CD4-positive, alpha-beta memory T cell (primary cell): ENCODE results near the gene TGFB3. TPM values are rescaled to one million over a fixed set of nuclear protein-coding genes. Genes with fewer than 3 reads are reported as not detected.
A peak's percentile ranks its signal among the peaks of the same experiment; 100 is the strongest.

Experiments used
- CTCF ChIA-PET: fragments of 350-600 bp; sonication (Branson Sonifier 250); formaldehyde crosslinking; loops from one replicate; lab custom pipeline; 2021; ENCODE audit warnings: inconsistent platforms; ENCODE audit not compliant: partially characterized antibody; lab: Charles Lee
- POLR2A ChIA-PET: fragments of 350-600 bp; sonication (Branson Sonifier 250); formaldehyde crosslinking; loops from one replicate; lab custom pipeline; 2021; ENCODE audit not compliant: partially characterized antibody; lab: Charles Lee
- DNase-seq, 5 donors: peaks; one replicate each; pipeline versions ENCODE4 v3.0.0 to v3.0.0-alpha.2; 2020 to 2022; ENCODE audit warnings: mixed read lengths in 1 of 5
- H3K27ac ChIP-seq: one replicate; pipeline ENCODE4 v1.7.0; 2013; ENCODE audit warnings: low read depth, low read length
- H3K27me3 ChIP-seq: 2 replicates; pipeline ENCODE4 v1.7.0; 2013; ENCODE audit warnings: mild to moderate bottlenecking, low read length, moderate library complexity; ENCODE audit not compliant: insufficient read depth
- H3K36me3 ChIP-seq: 2 replicates; pipeline ENCODE4 v1.7.0; 2013; ENCODE audit warnings: mild to moderate bottlenecking, low read length, moderate library complexity; ENCODE audit not compliant: insufficient read depth
- H3K4me1 ChIP-seq: 2 replicates; pipeline ENCODE4 v1.7.0; 2013; ENCODE audit warnings: mild to moderate bottlenecking, low read length, moderate library complexity; ENCODE audit not compliant: insufficient read depth
- H3K4me3 ChIP-seq, 2 donors: one replicate each; pipeline ENCODE4 v1.7.0; 2013; ENCODE audit warnings: low read length in 2 of 2, mild to moderate bottlenecking in 1 of 2
- H3K9me3 ChIP-seq, 2 donors: one replicate each; pipeline ENCODE4 v1.7.0; 2013; ENCODE audit warnings: low read length in 2 of 2, control low read depth in 1 of 2; ENCODE audit not compliant: control insufficient read depth in 1 of 2
- H3K27ac Mint-ChIP-seq, 7 donors: one replicate each; pipeline ENCODE4 v1.8.0; 2020 to 2021; ENCODE audit warnings: mixed read lengths in 7 of 7, mild to moderate bottlenecking in 6 of 7, inconsistent platforms in 3 of 7, moderate library complexity in 3 of 7
- H3K27me3 Mint-ChIP-seq, 2 donors: one replicate each; pipeline ENCODE4 v1.8.0; 2020 to 2021; ENCODE audit warnings: mixed read lengths in 2 of 2
- H3K36me3 Mint-ChIP-seq, 2 donors: one replicate each; pipeline ENCODE4 v1.8.0; 2020 to 2021; ENCODE audit warnings: mixed read lengths in 2 of 2, inconsistent platforms in 1 of 2, mild to moderate bottlenecking in 1 of 2
- H3K4me1 Mint-ChIP-seq, 4 donors: one replicate each; pipeline ENCODE4 v1.8.0; 2020 to 2021; ENCODE audit warnings: mixed read lengths in 4 of 4, mild to moderate bottlenecking in 1 of 4
- H3K4me3 Mint-ChIP-seq, 8 donors: one replicate each; pipeline ENCODE4 v1.8.0; 2020 to 2021; ENCODE audit warnings: mixed read lengths in 8 of 8, mild to moderate bottlenecking in 7 of 8, moderate library complexity in 6 of 8, inconsistent platforms in 3 of 8
- H3K9me3 Mint-ChIP-seq, 8 donors: one replicate each; pipeline ENCODE4 v1.8.0; 2020 to 2021; ENCODE audit warnings: mixed read lengths in 8 of 8, mild to moderate bottlenecking in 5 of 8, inconsistent platforms in 3 of 8, moderate library complexity in 1 of 8
- intact Hi-C: fragments of 100-400 bp; cut with micrococcal nuclease; formaldehyde crosslinking; loops from one replicate; pipeline ENCODE4 v1.15.1; 2023
- polyA plus RNA-seq, 2 donors: library from polyadenylated mRNA; unstranded; fragments of 300-500 nt; fragmentation: Illumina TruSeq; gene quantifications; one replicate each; pipeline ENCODE4 v1.2.3, GENCODE V29; 2021
- total RNA-seq, 2 experiments: library from RNA; stranded (reverse); gene quantifications; one replicate each; pipeline ENCODE4 v1.2.3, GENCODE V29; 2021

The TGFB3 gene
- total and polyA plus RNA-seq, 4 experiments from 2014 or later: 0.29 to 7.2 (median 6.4) TPM; not detected in 1

GRCh38 chr14:75967866-75968265, 13.9 kb downstream of the TGFB3 start:
- intact Hi-C loops: no loop called here
- no peak overlapping the region for H3K27ac ChIP-seq
- no peak overlapping the region for H3K4me3 Mint-ChIP-seq
- H3K4me1 ChIP-seq: no peaks in the 10 kb centered on the region
- no peaks in the 10 kb centered on the region for H3K27me3 Mint-ChIP-seq
- H3K36me3 Mint-ChIP-seq: peaks cover 16 to 31% of the 10 kb centered on the region in 2 donors
- H3K36me3 ChIP-seq: no peaks in the 10 kb centered on the region
- no peak for DNase-seq
- H3K27ac Mint-ChIP-seq: no peak overlapping the region
- no peak overlapping the region for H3K4me3 ChIP-seq
- H3K9me3 Mint-ChIP-seq: no peaks in the 10 kb centered on the region
- no peaks in the 10 kb centered on the region for H3K27me3 ChIP-seq
- CTCF ChIA-PET: interaction anchor here (2.3 kb wide), 1 partner anchor 62 kb away, joined by 6 read pairs; no protein-coding TSS in a partner anchor
- H3K9me3 ChIP-seq: no peaks in the 10 kb centered on the region
- POLR2A ChIA-PET: no interaction called here
- H3K4me1 Mint-ChIP-seq: no peaks in the 10 kb centered on the region

GRCh38 chr14:75961662-75962061, 20.1 kb downstream of the TGFB3 start:
- intact Hi-C loops: no loop called here
- no peaks in the 10 kb centered on the region for H3K9me3 ChIP-seq
- no peak overlapping the region for H3K27ac ChIP-seq
- H3K4me3 Mint-ChIP-seq: no peak overlapping the region
- no peaks in the 10 kb centered on the region for H3K36me3 ChIP-seq
- no peaks in the 10 kb centered on the region for H3K9me3 Mint-ChIP-seq
- no peaks in the 10 kb centered on the region for H3K4me1 ChIP-seq
- CTCF ChIA-PET: interaction anchor here (1.3 kb wide), 1 partner anchor 21 kb away, joined by 3 read pairs; the partner anchor contains the start of gene TGFB3
- H3K36me3 Mint-ChIP-seq: peaks cover 13 to 28% of the 10 kb centered on the region in 2 donors
- no peaks in the 10 kb centered on the region for H3K27me3 Mint-ChIP-seq
- POLR2A ChIA-PET: no interaction called here
- no peak for DNase-seq
- H3K27ac Mint-ChIP-seq: no peak overlapping the region
- no peaks in the 10 kb centered on the region for H3K27me3 ChIP-seq
- no peaks in the 10 kb centered on the region for H3K4me1 Mint-ChIP-seq
- H3K4me3 ChIP-seq: no peak overlapping the region

- intact Hi-C loops: no loop called here
- H3K27ac Mint-ChIP-seq: no peak overlapping the region
- POLR2A ChIA-PET: no interaction called here
Observed at GRCh38 chr14:75960231-75960630, 21.6 kb downstream of the TGFB3 start.

GRCh38 chr14:75959031-75959430, 22.8 kb downstream of the TGFB3 start:
- H3K4me1 ChIP-seq: no peaks in the 10 kb centered on the region
- ChIA-PET POLR2A (no interaction called here), CTCF (no interaction called here)
- Mint-ChIP-seq H3K36me3 (peaks cover 2 to 16% of the 10 kb centered on the region in 2 donors), H3K9me3 (peaks cover 0 to 2% (median 0%) of the 10 kb centered on the region in 8 donors), H3K4me1 (no peaks in the 10 kb centered on the region), H3K4me3 (no peak overlapping the region), H3K27ac (no peak overlapping the region), H3K27me3 (no peaks in the 10 kb centered on the region)
- no peaks in the 10 kb centered on the region for H3K27me3 ChIP-seq
- no peak overlapping the region for H3K27ac ChIP-seq
- H3K36me3 ChIP-seq: no peaks in the 10 kb centered on the region
- DNase-seq: no peak
- H3K9me3 ChIP-seq: no peaks in the 10 kb centered on the region
- intact Hi-C loops: no loop called here
- H3K4me3 ChIP-seq: no peak overlapping the region

More at GRCh38 chr14:75960231-75960630, 21.6 kb downstream of the TGFB3 start:
- H3K27me3 ChIP-seq: no peaks in the 10 kb centered on the region
- CTCF ChIA-PET: no interaction called here
- H3K9me3 ChIP-seq: no peaks in the 10 kb centered on the region
- H3K36me3 Mint-ChIP-seq: peaks cover 5 to 16% of the 10 kb centered on the region in 2 donors
- H3K9me3 Mint-ChIP-seq: peaks cover 0 to 2% (median 0%) of the 10 kb centered on the region in 8 donors
- H3K4me3 ChIP-seq: no peak overlapping the region
- H3K27ac ChIP-seq: no peak overlapping the region
- H3K4me1 ChIP-seq: no peaks in the 10 kb centered on the region
- no peaks in the 10 kb centered on the region for H3K27me3 Mint-ChIP-seq
- no peaks in the 10 kb centered on the region for H3K4me1 Mint-ChIP-seq
- no peak overlapping the region for H3K4me3 Mint-ChIP-seq
- H3K36me3 ChIP-seq: no peaks in the 10 kb centered on the region
- DNase-seq: no peak

- Histone ChIP-seq H3K27me3 (no peaks in the 10 kb centered on the region), H3K4me3 (no peak overlapping the region), H3K36me3 (no peaks in the 10 kb centered on the region), H3K27ac (no peak overlapping the region), H3K9me3 (no peaks in the 10 kb centered on the region), H3K4me1 (no peaks in the 10 kb centered on the region)
- Mint-ChIP-seq H3K9me3 (peaks cover 0 to 6% (median 0%) of the 10 kb centered on the region in 8 donors), H3K27me3 (no peaks in the 10 kb centered on the region), H3K27ac (peak overlapping the region in 1 of 7 donors; percentile 10), H3K4me1 (no peaks in the 10 kb centered on the region), H3K36me3 (peaks cover 3 to 11% of the 10 kb centered on the region in 2 donors), H3K4me3 (no peak overlapping the region)
- intact Hi-C loops: no loop called here
- no peak for DNase-seq
- CTCF ChIA-PET: no interaction called here
- POLR2A ChIA-PET: no interaction called here
Observed at GRCh38 chr14:75952489-75952888, 29.3 kb downstream of the TGFB3 start.

- H3K27me3 Mint-ChIP-seq: no peaks in the 10 kb centered on the region
- CTCF ChIA-PET: no interaction called here
- no peaks in the 10 kb centered on the region for H3K36me3 ChIP-seq
- H3K9me3 Mint-ChIP-seq: peaks cover 0 to 2% (median 0%) of the 10 kb centered on the region in 8 donors
- H3K27ac Mint-ChIP-seq: peak overlapping the region in 1 of 7 donors; percentile 0
- intact Hi-C loops: no loop called here
- no peaks in the 10 kb centered on the region for H3K4me1 Mint-ChIP-seq
- DNase-seq: no peak
- H3K27me3 ChIP-seq: no peaks in the 10 kb centered on the region
- no peak overlapping the region for H3K27ac ChIP-seq
- no peaks in the 10 kb centered on the region for H3K9me3 ChIP-seq
- no peaks in the 10 kb centered on the region for H3K4me1 ChIP-seq
- POLR2A ChIA-PET: no interaction called here
- peak overlapping the region in 1 of 8 donors; percentile 2 for H3K4me3 Mint-ChIP-seq
- H3K36me3 Mint-ChIP-seq: peaks cover 1 to 24% of the 10 kb centered on the region in 2 donors
- no peak overlapping the region for H3K4me3 ChIP-seq
Observed at GRCh38 chr14:75946785-75947184, 35.0 kb downstream of the TGFB3 start.

GRCh38 chr14:75944607-75945241, 37.1 kb downstream of the TGFB3 start:
- POLR2A ChIA-PET: no interaction called here
- H3K4me1 ChIP-seq: no peaks in the 10 kb centered on the region
- H3K27me3 Mint-ChIP-seq: no peaks in the 10 kb centered on the region
- H3K9me3 Mint-ChIP-seq: peaks cover 0 to 2% (median 0%) of the 10 kb centered on the region in 8 donors
- peaks cover 3 to 20% of the 10 kb centered on the region in 2 donors for H3K36me3 Mint-ChIP-seq
- no peak for DNase-seq
- CTCF ChIA-PET: no interaction called here
- intact Hi-C loops: no loop called here
- H3K27ac Mint-ChIP-seq: peak overlapping the region in 1 of 7 donors; percentile 10
- H3K36me3 ChIP-seq: no peaks in the 10 kb centered on the region
- no peaks in the 10 kb centered on the region for H3K27me3 ChIP-seq
- H3K27ac ChIP-seq: no peak overlapping the region
- no peak overlapping the region for H3K4me3 ChIP-seq
- H3K4me1 Mint-ChIP-seq: no peaks in the 10 kb centered on the region
- H3K4me3 Mint-ChIP-seq: no peak overlapping the region
- no peaks in the 10 kb centered on the region for H3K9me3 ChIP-seq
